NCI-H524 treated with DMSO at 0.1 percent for 48 hours (cell line): ENCODE results near the gene CRAT.
A peak's percentile ranks its signal among the peaks of the same experiment; 100 is the strongest.
"Not testable (repeated sequence)": the region's sequence is repeated elsewhere in the genome, so short reads cannot be mapped to it uniquely, and the experiment has no call there.

Source experiments
- DNase-seq: peaks from one replicate; lab custom pipeline; 2025; lab: John Stamatoyannopoulos, UW

CRAT gene

DNA sequence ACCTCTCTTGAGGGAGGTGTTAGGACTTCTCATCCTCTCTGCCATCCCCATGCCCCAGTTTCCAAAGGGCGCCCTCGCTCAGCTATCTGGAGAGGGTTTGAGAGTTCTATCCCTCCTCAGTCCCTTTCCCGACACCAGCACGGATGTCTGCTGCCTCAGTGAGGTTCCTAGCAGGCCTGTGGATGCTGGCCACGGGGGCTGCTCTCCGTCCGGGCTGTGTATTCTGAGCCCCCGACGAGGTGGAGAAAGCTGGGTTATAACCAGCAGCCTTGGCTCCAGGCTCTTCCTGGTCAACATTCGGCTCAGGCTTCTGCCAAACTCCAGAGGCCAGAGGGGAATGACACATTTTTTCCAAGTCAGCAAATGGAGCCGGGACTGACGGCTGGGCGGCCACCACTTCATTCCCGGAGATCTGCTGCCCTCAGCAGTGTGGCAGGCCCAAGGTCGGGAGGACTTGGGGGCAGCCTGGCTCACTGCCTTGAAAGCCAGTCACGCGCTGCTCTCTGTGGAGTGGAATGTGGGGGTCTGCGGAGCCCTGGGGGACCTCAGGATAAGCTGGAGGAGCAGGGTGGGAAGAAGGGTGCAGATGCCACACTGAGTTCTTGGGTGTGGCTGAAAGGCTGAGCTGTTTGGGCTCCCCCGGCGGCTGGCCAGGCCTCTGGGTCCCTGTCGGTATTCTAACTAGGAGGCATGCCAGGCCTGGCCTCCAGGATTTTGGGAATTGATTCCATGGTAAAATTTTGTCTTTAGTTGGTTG lies 28.1 kb upstream of the CRAT start:
- DNase-seq = no peak

DNA sequence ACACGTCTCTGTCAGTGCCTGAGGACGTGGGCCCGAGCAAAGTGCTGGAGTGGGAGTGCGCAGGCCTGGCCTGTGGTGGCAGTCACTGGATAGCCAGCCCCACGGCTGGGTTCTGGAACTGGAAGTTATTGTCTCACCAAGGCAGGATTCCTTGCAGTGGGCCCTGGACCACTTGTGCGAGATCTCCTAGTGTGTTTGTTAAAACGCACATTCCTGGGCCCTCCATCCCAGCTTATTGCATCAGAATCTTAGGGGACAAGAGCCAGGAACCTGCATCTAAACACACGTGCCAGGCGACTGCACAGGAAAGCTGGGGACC lies 27.5 kb upstream of the CRAT start:
- DNase-seq = no peak

DNA sequence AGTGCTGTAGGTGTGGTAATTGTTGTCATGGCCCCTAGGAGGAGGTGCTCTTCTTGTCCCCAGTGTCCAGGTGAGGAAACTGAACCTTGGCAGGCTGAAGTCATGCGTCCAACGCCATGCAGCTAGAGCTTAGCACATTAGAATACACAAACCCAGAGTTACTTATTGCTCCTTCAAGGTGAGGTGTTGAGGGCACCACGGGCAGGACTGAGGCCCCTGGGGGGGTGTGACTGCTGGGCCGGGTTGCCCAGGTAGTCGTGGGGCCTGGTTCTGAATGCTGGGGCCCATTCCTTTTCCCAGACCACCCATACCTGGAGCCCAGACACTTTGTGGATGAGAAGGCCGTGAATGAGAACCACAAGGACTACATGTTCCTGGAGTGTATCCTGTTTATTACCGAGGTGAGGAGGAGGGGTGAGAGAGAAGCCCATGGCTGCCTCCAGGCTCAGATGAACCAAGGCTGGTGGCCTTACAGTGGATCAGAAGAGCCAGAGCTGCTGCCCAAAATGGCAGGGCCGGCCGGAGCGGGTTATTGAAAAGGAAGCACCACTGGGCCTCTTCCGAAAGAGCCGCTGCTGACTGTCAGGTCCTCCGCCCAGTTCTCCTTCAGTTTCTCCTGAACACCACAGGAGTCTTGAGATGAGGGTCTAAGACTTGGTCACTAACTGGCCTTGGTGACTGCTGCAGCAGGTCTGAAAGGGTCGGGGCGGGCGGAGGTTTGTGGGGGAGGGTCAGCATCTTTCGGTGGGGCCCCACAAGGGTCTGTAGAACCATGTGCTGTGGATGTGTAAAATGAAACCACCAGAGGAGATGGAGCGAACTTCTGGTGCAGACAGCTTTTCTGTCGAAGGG lies 26.9 kb upstream of the CRAT start:
- no peak for DNase-seq

DNA sequence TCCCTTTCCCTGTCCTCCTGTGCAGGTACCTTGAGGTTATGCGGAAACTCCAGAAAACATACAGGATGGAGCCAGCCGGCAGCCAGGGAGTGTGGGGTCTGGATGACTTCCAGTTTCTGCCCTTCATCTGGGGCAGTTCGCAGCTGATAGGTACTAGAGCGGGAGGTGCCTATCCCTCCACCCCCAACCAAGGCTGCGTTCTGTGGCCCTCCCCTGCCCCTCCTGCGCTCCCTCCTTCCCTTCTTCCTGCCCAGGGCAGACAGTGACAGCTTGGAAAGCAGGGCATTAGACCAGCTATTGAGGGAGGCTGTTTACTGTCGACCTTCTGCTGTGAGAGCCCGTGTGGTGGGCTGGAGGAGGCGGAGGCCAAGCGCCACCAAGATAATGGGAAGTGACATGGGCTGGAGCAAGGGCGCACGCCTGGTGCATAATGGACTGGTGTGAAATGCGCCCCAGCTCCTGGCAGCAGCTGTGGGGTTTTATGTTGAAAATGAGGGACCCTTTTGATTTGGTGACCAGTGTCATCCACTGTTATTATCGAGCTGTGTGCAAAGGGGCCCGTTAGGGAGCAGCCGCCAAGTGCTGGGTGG lies 25.9 kb upstream of the CRAT start:
- DNase-seq = no peak

DNA sequence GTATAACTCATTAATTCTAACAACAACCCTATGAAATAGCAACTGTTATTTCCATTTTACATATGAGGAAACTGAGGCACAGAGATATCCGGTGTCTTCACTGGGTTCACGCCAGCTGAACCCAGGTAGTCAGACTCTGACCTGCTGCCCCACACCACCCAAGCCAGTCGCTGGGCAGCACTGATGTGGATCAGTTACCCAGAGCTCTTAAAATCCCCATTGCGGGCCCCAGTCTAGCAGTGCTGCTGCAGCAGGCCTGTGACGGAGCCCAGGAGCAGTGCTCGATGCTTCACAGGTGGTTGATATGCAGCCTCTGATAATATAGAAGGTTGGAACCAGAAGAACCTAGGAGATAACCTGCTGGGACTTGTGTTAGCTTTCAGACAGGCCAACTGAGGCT lies 24.9 kb upstream of the CRAT start:
- no peak for DNase-seq

DNA sequence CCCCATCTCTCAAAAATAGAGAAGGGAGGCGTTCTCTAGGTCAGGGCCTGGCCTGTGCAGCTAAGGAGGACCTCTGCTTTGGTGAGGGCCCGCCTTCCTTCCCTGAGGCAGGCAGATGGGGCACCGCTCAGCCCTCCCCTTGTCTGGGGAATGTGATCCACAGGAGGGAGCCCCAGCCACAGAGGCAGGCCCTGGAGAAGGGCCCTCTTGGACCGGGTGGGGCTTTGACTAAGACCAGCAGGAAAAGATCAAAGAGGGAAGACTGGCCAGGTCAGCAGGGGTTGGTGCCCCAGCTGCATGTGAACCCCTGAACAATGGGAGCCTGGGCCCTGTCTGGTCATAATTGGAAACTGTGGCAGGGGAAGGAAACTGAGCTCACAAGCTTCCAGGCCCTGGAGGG lies 22.5 kb upstream of the CRAT start:
- DNase-seq = no peak

DNA sequence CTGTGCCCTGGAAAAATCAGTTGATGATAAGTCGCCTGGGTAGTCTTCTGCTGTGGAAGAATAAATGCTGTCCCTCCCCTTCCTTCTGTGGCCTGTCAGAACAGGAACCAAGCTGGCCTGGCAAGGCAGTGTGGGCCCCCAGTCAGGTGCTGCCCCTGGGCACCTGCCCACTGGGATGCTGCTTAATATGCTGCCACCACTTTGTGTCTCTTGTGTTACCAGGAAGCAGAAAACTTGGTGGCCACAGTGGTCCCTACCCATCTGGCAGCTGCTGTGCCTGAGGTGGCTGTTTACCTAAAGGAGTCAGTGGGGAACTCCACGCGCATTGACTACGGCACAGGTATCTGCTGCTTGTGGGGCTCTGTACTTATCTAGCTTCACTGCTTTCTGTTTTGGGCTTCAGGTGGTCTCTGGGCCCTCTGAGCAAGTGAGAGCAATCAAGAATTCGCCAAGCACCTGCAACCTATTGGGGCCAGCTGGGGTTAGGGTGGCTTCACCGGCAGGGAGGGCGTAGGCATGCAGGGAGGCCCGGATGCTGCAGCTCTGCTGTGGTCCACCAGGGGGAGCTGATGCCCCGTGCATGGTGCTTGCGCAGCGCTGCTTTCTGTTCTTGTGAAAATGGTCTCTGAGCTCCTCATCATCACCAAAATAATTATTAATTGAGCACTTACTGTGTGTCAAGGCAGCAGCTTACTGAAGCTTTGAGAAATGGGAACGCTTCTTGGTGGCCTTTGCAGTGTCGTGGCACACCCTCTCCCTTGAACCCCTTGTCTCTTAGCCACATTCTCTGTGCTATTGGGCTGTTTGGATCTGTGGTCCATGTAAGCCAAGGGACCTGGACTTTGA lies 20.9 kb upstream of the CRAT start:
- DNase-seq = no peak

DNA sequence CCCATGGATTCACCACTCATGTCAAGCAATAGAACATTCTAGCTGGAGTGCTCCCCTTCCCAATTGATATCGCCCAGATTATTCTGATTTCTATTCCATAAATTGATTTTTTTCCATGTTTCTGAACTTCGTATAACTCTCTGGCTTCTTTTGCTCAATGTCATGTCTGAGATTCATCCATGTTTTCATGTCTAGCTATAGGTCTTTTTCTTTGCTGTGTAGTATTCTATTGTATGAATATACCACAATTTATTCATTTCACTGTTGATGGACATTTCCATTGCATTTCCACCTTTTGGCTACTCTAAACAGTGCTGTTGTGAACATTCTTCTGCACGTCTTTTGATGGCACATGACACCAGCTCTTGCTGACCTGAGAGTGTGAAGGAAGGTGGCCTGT lies 20.2 kb upstream of the CRAT start:
- DNase-seq = no peak

DNA sequence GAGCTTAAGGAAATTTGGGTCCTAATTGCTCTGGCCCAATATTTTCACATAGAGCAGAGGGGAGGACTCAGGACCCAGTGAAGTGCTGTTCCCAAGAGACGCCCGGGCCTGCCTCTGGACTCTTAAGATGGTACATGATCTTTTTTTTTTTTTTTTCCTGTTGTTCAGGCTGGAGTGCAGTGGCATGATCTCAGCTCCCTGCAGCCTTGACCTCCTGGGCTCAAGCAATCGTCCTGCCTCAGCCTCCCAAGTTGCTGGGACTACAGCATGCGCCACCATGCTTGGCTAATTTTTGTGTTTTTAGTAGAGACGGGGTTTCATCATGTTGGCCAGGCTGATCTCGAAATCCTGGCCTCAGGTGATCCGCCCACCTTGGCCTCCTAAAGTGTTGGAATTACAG lies 19.7 kb upstream of the CRAT start:
- not testable (repeated sequence) for DNase-seq

DNA sequence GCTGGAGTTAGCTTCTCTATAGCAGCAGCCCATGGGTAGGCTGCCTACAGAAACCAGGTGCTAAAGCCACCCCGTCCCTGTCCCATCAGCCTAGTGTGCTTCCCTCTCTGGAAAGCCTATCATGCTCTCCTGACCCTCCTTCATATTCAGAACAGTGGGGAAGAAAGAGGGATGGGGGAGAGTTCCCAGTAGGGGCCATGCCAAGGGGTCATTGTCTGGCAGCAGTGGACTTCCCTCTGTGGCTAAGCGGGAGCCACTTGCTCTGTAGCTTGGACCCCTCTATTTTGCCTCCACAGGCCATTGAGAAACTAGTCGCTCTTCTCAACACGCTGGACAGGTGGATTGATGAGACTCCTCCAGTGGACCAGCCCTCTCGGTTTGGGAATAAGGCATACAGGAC lies 18.1 kb upstream of the CRAT start:
- no peak for DNase-seq

DNA sequence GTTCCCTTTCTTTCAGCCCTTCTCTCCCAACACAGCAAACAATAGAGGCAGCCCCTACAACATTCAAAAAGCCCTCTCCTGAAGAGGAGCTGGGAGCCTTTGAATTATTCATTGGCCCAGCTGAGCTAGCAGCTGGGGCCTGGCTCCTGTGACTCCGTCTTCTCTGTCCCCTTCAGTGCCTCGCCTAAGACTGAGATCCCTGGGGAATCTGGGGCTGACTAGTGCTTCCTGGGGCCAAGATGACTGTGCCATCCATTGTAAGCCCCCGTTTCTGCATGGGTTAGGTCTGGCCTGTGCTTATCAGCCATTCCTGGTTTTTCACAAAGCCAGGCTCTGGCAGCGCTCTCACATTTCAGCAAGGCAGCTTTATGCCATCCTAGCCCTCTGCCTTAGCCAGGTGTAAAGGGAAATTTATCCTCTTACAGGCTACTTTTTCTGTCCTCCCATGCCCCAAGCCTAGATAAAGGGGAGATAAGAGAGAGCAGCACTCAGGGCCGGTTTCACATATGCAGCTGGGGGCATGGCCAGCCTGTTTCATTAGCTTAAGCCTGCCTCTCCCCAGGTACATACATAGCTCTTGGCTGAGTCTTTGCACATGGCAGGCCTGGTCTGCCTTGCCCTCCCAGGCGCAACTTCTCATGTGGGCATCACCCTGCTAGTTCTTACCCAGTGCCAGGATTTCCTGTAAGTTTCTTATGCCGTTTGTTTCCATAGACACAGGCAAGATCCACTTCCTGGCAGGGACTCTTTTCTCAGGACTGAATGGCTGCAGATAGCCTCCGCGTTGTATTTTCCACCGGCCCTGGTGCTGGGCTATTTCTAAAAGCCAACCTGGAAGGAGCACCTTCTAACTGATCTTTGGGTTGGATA lies 16.4 kb upstream of the CRAT start:
- DNase-seq = peak; percentile 78

DNA sequence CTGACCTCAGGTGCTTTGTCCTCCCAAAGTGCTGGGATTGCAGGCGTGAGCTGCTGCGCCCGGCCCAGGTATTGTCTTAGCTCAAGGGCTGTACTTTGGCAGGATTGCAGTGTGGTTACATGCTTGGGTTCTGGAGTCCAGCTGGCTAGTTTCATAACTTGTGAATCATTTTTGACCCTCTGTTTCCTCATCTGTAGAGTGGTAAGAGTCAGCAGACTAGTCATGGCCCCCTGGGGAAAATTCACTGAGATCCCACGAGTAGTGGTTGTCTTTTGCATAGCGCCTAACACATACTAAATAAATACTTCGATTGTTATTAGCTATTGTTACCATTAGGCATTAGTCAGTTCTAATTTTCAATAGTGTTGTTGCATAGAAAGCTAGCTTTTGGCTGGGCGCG lies 14.9 kb upstream of the CRAT start:
- no peak for DNase-seq

DNA sequence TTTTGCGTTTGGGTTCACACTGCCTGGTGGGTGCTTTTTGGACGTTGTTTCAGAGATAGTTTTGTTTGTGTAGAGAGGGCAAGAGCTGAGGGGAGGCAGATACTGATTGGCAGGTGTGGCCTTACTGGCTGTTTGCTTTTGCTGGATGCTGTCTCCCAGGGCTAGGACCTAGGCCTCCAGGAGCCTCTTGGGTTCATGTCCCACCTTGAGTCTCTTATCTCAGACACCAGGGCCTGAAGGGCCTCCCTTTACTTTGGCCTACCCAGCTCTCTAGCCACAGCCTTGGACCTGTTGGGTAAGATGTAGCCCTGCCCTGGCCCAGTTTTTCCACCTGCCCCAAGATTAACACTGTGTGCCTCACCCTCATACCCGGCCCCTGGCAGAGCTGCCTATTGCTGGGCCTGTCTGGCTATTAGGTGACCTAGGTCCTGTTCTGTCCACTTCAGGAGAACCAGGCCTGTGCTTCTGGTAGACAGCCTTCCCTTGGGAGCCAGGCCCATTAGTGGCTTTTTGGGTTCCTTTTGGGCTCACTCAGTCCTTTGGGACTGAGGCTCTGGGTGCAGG lies 14.0 kb upstream of the CRAT start:
- DNase-seq = no peak

DNA sequence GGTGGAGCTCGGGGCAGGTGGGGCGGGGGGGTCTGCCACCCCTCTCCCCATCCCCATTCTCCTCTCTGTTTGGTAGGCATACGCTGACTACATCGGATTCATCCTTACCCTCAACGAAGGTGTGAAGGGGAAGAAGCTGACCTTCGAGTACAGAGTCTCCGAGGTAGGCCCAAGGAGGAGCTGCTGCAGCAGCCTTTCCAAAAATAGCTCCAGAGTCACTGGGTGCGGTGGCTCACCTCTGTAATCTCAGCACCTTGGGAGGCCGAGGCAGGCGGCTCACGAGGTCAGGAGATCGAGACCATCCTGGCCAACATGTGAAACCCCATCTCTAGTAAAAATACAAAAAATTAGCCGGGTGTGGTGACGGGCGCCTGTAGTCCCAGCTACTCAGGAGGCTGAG lies 12.4 kb upstream of the CRAT start:
- not testable (repeated sequence) for DNase-seq

DNA sequence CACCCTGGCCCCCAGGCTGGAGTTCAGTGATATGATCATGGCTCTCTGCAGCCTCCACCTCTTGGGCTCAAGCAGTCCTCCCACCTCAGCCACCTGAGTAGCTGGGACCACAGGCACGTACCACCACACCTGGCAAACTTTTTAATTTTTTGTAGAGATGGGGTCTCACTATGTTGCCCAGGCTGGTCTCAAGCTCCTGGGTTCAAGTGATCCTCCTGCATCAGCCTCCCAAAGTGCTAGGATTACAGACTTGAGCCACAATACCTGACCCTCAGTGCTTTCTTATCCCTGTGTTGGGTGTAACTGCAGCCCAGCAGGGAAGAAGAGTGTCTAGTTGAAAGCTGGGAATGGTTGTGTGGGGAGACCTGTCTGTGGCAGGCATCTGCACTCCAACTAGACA lies 11.5 kb upstream of the CRAT start:
- no peak for DNase-seq

DNA sequence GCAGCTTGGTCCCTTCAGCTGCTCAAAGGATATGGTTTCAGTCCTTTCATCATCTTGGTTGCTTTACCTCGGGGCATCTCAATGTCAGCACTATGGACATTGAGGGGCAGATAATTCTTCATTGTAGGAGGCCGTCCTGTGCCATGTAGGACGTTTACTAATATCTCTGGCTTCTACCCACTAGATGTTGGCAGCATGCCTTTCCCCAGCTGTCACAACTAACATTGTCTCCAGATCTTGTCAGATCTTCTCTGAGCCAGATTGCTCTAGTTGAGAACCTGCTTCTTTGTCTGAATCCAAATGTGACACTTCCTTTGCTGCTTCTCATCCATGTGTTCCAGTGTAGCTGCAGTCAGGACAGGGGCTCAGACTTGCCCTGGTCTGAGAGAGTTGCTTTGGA lies 10.9 kb upstream of the CRAT start:
- no peak for DNase-seq

DNA sequence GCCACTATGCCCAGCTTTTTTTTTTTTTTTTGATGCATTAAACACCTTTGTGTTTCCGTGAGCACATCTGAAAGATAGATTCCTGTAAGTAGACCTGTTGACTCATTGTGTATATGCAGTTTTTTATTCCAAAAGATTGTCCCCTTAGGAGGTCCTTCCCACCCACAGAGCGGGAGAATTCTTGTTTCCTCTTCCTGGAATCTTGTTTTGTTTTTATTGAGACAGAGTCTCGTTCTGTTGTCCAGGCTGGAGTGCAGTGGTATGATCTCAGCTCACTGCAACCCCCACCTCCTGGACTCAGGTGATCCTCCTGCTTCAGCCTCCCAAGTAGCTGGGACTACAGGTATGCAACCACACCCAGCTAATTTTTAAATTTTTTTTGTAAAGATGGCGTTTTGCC lies 8.2 kb upstream of the CRAT start:
- DNase-seq = no peak

DNA sequence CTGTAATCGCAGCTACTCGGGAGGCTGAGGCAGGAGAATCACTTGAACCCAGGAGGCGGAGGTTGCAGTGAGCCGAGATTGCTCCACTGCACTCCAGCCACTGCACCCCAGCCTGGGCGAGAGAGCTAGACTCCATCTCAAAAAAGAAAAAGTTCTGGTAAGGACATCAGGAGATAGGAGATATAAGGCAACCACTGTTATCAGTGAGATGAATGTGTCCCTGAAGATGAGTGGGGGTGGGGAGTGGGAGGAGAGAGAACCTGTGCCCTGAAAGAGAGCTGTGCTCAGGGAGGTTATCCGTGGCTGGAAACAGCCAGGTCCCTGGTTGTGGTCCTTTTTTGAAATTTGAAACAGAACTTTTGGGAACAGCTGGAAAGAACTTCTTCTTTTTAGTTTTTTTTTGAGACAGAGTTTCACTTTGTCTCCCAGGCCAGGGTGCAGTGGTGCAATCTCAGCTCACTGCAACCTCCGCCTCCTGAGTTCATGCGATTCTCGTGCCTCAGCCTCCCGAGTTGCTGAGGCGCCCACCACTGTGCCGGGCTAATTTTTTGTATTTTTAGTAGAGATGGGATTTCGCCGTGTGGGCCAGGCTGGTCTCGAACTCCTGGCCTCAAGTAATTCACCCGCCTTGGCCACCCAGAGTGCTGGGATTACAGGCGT lies 3.2 kb upstream of the CRAT start:
- no peak for DNase-seq

DNA sequence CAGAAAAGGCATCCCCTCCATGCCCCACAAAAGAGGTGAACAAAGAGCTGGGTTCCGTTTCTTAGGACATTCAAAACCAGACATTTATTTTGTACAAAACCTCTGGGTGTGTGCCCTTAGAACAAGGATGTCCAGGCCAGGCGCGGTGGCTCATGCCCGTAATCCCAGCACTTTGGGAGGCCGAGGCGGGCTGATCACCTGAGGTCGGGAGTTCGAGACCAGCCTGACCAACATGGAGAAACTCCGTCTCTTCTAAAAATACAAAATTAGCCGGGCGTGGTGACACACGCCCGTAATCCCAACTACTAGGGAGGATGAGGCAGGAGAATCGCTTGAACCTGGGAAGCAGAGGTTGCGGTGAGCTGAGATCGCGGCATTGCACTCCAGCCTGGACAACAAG lies 1.9 kb upstream of the CRAT start:
- DNase-seq = not testable (repeated sequence)

DNA sequence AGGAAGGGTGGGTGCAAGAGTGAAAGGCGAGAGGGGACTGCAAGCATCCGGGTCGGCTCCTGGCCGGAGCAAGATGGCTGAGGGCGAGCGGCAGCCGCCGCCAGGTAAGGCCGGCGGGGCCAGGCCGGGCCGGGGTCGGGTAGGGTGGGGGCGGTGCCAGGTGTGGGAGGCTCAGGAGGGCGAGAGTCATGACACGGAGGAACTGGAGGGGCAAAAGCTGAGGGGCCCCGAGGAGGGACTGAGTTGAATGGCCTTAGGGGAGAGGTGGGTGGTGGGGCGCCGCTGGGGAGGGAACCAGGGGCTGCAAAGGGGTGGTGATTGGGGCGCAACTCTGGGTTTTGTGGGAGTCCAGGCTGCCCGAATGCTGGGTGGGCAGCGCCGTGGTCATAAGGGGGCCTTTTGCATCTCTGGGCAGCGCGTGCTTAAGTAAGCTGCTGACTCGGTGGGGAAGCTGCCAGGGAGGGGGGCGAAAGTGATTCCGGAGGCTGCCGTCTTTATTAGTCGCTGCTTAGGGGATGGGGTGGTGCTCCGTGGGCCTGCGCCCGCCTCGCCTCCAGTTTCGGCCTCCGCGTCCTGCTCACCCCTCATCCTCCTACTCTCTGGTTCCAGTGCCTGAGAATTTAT lies 1.0 kb upstream of the CRAT start:
- peak; percentile 39 for DNase-seq
